Effector CD4-positive, alpha-beta T cell (primary cell): ENCODE measurements around the gene AGMO. TPM values are rescaled to one million over a fixed set of nuclear protein-coding genes. Genes with fewer than 3 reads are reported as not detected.

Source experiments
- DNase-seq: peaks from one replicate; pipeline ENCODE4 v3.0.0-alpha.2; 2020
- total RNA-seq: gene quantifications from one replicate; lab custom pipeline; 2026; lab: John Stamatoyannopoulos, UW

AGMO gene
- not detected for total RNA-seq

DNA sequence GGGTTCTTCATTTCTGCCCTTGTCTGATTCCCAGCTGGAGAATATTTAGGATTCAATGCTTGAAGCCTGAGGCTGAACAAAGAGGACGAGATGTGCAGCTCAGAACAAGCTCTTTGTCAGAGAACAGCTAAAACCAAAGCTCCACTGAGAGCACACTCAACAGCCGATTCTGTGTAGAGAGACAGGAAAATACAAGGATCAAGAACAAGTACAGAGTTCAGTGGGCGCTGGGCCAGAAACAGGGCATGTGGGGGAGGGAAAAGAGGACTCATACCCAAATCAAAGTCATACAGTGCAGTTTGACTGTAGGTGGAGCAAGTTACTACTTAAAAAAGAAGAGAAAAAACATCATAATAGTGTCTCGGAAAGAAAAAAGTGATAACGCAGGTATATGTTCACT is at the start of gene AGMO:
AGMO (minus strand) TSS at position 181 of the 400 bp plus-strand sequence.
- no peak for DNase-seq

- DNase-seq: no peak
Observed at GRCh38 chr7:15610503-15610902, 48.7 kb upstream of the AGMO start.

DNA sequence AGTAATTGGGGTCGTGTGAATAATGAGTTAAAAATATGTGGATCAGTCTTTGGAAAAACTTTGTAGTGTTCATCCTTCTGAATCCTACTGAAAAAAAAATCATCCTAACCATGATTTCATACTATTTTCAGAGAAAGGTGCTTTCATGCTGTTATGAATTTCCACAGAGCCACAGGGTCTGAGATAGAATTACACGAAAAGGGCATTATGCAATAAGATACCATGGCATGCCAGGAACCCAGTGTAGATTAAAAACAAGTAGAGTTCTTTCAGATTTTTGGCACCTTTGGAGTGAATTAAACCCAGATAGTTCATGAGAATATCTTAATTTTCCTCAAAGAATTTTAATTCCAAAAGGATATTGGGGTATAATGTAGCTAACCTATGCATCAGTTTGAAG is 47.5 kb upstream of the AGMO start:
- no peak for DNase-seq

DNA sequence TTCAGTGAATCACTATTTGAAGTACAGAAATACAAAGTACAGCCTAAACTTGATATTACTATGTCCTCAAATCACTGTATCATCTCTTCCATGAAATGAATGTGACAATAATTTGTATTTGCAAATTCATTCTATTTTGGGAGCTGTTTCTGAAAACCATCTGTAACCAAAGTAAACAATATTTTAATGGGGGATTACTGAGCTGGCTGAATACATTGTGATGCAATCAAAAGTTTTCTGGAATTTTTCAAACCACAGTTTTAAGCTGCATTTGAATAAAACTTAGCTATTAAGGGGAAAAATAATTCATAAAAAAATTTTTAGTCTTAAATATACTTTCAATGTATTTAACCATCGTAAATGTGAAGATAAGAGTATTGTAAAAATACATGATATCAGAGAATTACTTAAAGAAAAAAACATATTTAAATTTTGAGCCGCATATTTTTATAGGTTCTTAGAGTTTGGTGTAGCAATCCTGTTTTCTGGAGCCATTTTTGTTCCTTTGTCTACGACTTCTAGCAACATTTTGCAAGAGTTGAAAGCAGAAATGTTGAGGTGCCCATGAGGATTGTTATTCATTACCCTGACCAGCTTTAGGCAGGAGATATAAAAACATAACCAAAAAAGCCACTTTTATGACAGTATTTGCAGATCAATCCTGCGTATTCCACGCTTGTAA is 45.9 kb upstream of the AGMO start:
- no peak for DNase-seq

GRCh38 chr7:15606561-15606960 is 44.7 kb upstream of the AGMO start:
- DNase-seq: no peak

GRCh38 chr7:15604166-15604565 is 42.4 kb upstream of the AGMO start:
- DNase-seq: no peak

DNA sequence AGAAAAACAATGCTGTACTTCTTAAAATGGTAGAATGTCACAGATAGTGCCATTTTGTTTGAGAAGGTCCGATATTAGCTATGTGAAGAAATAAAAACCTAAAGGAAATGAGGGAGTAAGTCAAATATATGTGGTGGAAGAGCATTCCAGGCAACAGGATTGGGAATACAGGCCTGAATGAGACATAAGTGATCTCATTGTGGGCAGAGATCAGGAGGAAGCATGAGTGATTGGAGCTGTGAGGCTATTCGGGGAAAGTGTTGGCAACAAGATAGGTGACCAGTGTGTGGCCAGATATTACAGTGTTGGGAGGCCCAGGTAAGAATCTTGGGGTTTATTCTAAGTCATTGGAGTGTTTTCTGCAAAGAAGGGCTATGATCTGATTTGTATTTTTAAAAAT is 41.3 kb upstream of the AGMO start:
- no peak for DNase-seq

GRCh38 chr7:15602236-15602635 is 40.4 kb upstream of the AGMO start:
- no peak for DNase-seq

DNA sequence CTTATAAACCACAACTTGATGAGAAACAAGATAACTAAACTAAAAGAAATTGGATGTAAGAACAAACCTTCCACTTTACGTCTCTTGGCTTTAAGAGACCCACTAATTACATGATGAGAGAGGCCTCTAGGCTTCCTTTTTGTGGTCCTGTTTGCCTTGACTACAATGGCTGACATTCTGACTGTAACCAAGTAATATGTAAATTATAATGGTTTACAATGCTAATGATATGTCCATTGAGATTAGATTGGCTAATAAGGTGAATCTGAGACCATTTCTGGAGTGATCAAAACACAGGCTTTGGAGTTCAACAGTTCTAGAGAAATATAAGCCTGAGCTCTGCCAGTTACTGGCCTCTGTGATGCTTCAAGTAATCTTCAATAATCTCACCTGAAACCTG is 39.4 kb upstream of the AGMO start:
- DNase-seq: no peak

DNA sequence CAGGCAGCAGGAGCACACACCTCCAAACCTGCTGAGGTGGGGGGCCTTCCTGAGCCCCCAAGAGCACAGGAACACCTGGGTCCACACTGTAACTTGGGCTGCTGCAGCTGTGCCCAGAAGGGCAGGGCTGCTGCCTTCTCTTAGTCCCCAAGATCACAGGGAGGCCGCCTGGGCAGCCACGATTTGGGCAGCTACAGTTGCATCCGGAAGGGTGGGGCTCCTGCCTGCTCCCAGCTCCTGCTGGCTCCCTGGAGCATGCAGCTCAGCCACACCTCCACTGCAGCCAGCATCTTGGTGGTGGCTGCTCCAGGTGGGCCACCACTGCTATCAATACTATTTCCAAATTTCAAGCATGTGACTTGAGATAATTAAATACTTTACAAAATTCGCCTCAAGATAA is 38.5 kb upstream of the AGMO start:
- no peak for DNase-seq

DNA sequence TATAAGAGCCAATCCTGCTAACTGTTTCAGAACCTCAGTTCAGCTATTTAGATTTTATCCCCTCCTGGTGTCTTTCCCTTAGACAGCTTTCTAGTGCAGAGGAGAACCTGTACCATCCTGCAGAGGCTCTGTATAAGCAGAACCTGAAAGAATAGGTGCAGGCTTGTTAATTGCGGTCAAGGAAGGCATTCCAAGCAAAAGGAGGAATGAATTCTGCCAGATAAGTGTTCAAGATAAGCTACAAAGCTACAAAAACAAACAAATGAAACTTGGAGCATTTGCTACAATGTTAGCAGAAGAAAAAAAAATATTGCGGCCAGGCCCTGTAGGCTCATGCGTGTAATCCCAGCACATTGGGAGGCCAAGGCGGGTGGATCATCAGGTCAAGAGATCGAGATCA is 32.6 kb upstream of the AGMO start:
- DNase-seq: no peak

GRCh38 chr7:15593382-15593781 is 31.6 kb upstream of the AGMO start:
- no peak for DNase-seq

DNA sequence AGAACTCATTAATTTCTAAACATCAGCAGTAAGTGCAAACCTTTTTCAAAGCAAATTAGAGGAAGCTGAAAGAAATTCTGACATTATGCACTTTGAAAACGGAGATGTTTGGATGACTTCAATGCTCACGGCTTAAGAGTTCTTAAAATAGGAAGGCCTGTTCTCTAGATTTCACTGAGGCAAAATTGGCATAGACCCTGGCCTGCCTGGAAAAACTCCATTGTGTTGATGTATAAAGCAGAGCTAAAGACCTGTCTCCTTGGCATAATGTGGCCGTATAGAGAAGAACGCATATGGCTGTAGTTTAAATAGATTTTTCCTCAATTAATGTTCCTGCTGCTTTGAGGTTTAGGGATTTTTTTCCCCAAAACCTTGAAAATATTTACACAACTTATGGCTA is 24.5 kb upstream of the AGMO start:
- no peak for DNase-seq

- no peak for DNase-seq
Observed at GRCh38 chr7:15584575-15584974, 22.8 kb upstream of the AGMO start.

- no peak for DNase-seq
Observed at GRCh38 chr7:15582773-15583172, 21.0 kb upstream of the AGMO start.

DNA sequence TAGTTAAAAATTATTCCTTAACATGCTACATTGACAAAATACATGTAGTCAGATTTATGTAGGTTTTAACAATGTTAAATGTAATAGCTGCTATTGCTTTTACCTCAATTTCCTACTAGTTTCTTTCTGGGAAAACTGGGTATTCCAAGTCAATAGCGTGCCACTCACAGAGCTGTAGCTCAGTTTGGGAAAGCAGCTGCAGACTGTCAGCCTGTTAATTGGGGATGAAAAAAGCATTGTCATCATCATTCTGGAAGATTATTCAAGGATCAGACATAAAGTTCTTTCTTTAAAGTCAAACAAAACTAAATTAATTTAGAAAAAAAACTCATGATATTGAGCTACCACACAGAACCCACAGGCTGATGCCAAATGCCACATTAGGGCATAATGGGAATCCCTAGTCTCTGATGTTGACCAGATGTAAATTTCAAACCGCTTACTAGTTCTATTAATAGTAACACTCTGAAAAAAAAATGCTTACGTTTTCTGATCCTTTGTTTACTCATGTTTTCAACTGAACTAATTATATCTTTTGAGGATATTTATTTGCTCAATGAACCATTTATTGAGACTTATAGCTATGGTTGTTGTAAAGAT is 19.6 kb upstream of the AGMO start:
- no peak for DNase-seq

- no peak for DNase-seq
Observed at GRCh38 chr7:15580604-15581351, 19.0 kb upstream of the AGMO start.

DNA sequence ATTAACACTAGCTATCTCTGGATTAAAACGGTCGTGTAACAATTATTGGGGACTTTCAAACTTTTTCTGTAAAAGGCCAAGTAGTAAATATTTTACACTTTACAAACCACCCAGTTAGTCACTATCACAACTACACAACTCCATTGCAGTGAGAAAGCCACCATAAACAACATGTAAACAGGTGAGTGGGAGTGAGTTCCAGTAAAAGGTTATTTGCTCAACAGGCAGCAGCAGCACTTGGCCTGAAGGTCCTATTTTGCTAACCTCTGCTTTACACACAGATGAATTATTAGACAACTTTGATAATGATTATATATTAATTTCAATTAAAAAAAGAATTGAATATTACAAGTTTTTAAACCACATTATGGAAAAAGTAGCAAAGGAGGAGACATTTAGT is 15.8 kb upstream of the AGMO start:
- DNase-seq: no peak

- DNase-seq: no peak
Observed at GRCh38 chr7:15571301-15571878, 9.6 kb upstream of the AGMO start.

- DNase-seq: no peak
Observed at GRCh38 chr7:15567652-15568051, 5.8 kb upstream of the AGMO start.

DNA sequence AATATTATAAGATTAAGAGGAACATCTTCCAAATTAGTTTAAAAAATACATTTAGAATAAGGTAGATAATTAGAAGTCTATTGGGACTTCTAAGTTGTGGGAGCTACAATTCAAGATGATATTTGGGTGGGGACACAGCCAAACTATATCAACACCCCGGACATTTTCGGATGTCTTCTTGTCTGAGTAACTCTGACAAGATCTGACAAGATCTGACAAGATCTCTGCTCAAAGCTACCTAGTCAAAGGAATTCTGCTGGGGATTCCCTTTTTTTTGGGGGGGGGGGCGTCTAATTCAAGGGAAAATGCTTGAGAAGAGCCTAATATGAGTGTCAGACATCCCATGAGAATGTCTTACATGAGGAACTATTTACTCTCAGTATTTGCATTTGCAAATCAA is 5.2 kb upstream of the AGMO start:
- DNase-seq: no peak

DNA sequence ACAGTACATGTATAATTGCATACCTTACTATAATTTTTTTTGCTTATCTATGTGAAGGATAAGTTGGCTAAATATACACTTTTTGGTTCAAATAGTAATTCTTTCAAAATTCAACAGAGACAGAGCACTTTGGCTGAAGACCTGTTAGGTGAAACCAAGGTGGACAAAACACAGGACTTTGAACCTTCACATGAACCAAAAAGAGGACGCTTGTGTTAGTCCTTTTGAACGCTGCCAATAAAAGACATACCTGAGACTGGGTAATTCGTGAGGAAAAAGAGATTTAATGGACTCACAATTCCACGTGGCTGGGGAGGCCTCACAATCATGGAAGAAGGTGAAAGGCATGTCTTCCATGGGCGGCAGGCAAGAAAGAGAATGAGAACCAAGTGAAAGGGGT is 4.7 kb upstream of the AGMO start:
- DNase-seq: no peak

- no peak for DNase-seq
Observed at GRCh38 chr7:15560968-15561367, 847 bp downstream of the AGMO start.

GRCh38 chr7:15559416-15559928 is 2.3 kb downstream of the AGMO start:
- no peak for DNase-seq
